PC-3 (cell line): ENCODE measurements around the gene ZMIZ1. TPM values are rescaled to one million over a fixed set of nuclear protein-coding genes. Genes with fewer than 3 reads are reported as not detected.

ENCODE experiments used
- ATAC-seq: fragments of 200-7000 bp; cut with Tn5 transposase; 2 replicates; pipeline ENCODE4 v1.9.1; 2020; ENCODE audit warnings: mild to moderate bottlenecking, moderate library complexity
- BruUV-seq: library from RNA; stranded (reverse); fragments of 400-500 nt; replicated peaks from 2 replicates; lab custom pipeline; 2021; lab: Mats Ljungman, UMichigan
- CTCF ChIA-PET: fragments of 300-600 bp; sonication (Branson Sonifier 250); formaldehyde crosslinking; loops from one replicate; lab custom pipeline; 2022; ENCODE audit warnings: antibody characterized with exemption; lab: Charles Lee
- POLR2A ChIA-PET: fragments of 300-600 bp; sonication (Branson Sonifier 250); formaldehyde crosslinking; loops from one replicate; lab custom pipeline; 2022; ENCODE audit warnings: antibody characterized with exemption; ENCODE audit not compliant: unreplicated experiment; lab: Charles Lee
- DNase-seq: peaks from one replicate; pipeline ENCODE4 v3.0.0-alpha.2; 2015
- H2AFZ ChIP-seq: fragments of 300-600 bp; sonication (generic); 2 replicates; pipeline ENCODE4 v1.6.0; 2016; ENCODE audit warnings: antibody characterized with exemption, low read length
- H3F3A ChIP-seq: fragments of 300-600 bp; sonication (generic); one replicate; pipeline ENCODE4 v1.6.0; 2017; ENCODE audit warnings: antibody characterized with exemption, low read length, control low read depth, mild to moderate bottlenecking; ENCODE audit not compliant: unreplicated experiment
- H3K27ac ChIP-seq: fragments of 300-600 bp; sonication (generic); 2 replicates; pipeline ENCODE4 v1.5.1; 2016; ENCODE audit warnings: mild to moderate bottlenecking, low read length
- H3K27me3 ChIP-seq: fragments of 300-600 bp; sonication (generic); 2 replicates; pipeline ENCODE4 v1.6.1; 2016; ENCODE audit warnings: low read length, mixed read lengths
- H3K36me3 ChIP-seq: fragments of 300-600 bp; sonication (generic); 2 replicates; pipeline ENCODE4 v1.6.1; 2016; ENCODE audit warnings: low read depth, mixed run types, low read length, mixed read lengths
- H3K4me1 ChIP-seq: fragments of 300-600 bp; sonication (generic); 2 replicates; pipeline ENCODE4 v1.5.1; 2016; ENCODE audit warnings: low read length; ENCODE audit not compliant: insufficient read depth
- H3K4me2 ChIP-seq: fragments of 300-600 bp; sonication (generic); 2 replicates; pipeline ENCODE4 v1.6.0; 2016; ENCODE audit warnings: low read length
- H3K4me3 ChIP-seq: fragments of 300-600 bp; sonication (generic); 2 replicates; pipeline ENCODE4 v1.5.1; 2016; ENCODE audit warnings: mild to moderate bottlenecking, low read length, mixed read lengths
- H3K79me2 ChIP-seq: fragments of 300-600 bp; sonication (generic); 2 replicates; pipeline ENCODE4 v1.6.1; 2017; ENCODE audit warnings: low read length, mixed read lengths
- H3K9ac ChIP-seq: fragments of 300-600 bp; sonication (generic); 2 replicates; pipeline ENCODE4 v1.6.0; 2016; ENCODE audit warnings: mild to moderate bottlenecking, low read length
- H3K9me2 ChIP-seq: fragments of 300-600 bp; sonication (generic); replicated peaks from 2 replicates; pipeline ENCODE4 v1.6.1; 2016; ENCODE audit warnings: mixed run types, low read length, mixed read lengths
- H3K9me3 ChIP-seq: fragments of 300-600 bp; sonication (generic); 2 replicates; pipeline ENCODE4 v1.6.1; 2016; ENCODE audit warnings: low read length, mixed read lengths
- H4K20me1 ChIP-seq: fragments of 300-600 bp; sonication (generic); 2 replicates; pipeline ENCODE4 v1.6.1; 2016; ENCODE audit warnings: low read length, mixed read lengths
- EZH2 ChIP-seq: fragments of 300-600 bp; sonication (generic); IDR thresholded peaks from one replicate; pipeline ENCODE4 v1.6.1; 2017; ENCODE audit warnings: antibody characterized with exemption, mild to moderate bottlenecking, low read length; ENCODE audit not compliant: unreplicated experiment
- EZH2phosphoT487 ChIP-seq: fragments of 300-600 bp; sonication (generic); IDR thresholded peaks from 2 replicates; pipeline ENCODE4 v1.6.1; 2018; ENCODE audit warnings: mild to moderate bottlenecking, antibody characterized with exemption, low read length, borderline replicate concordance
- intact Hi-C: fragments of 100-400 bp; cut with micrococcal nuclease; formaldehyde crosslinking; loops from 2 replicates; pipeline ENCODE4 v1.9.0; 2023
- total RNA-seq: library from RNA; depleted of rRNA; stranded (reverse); fragments of >200 nt; gene quantifications from 2 replicates; pipeline ENCODE4 v1.2.3, GENCODE V29; 2014
- TF ChIP-seq, protein P1 (sequence below): fragments of 300-600 bp; sonication (generic); conservative IDR thresholded peaks from 2 replicates; pipeline ENCODE4 v1.5.1; 2017; ENCODE audit warnings: antibody characterized with exemption, low read depth, mild to moderate bottlenecking, low read length

ZMIZ1 gene
- total RNA-seq, 1 experiment from 2014 or later = 55.4 TPM

GRCh38 chr10:79223091-79224048, 154.6 kb downstream of the ZMIZ1 start:
- Histone ChIP-seq H3K9me2 (no peaks in the 10 kb centered on the region), H3K9ac (no peak overlapping the region), H3F3A (no peaks in the 10 kb centered on the region), H3K9me3 (no peaks in the 10 kb centered on the region), H3K27me3 (no peaks in the 10 kb centered on the region), H3K36me3 (peaks cover 23% of the 10 kb centered on the region; the same call in 1 of the 2 replicates), H3K4me2 (no peak overlapping the region), H4K20me1 (no peaks in the 10 kb centered on the region), H3K4me3 (no peak overlapping the region), H3K4me1 (no peaks in the 10 kb centered on the region), H3K27ac (no peak overlapping the region), H3K79me2 (no peaks in the 10 kb centered on the region), H2AFZ (no peak overlapping the region)
- no peak for DNase-seq
- no TSS peak for BruUV-seq
- POLR2A ChIA-PET = no interaction called here
- ATAC-seq = no peak
- TF ChIP-seq EZH2phosphoT487 (no peak), EZH2 (no peak)
- TF ChIP-seq, protein P1, sequence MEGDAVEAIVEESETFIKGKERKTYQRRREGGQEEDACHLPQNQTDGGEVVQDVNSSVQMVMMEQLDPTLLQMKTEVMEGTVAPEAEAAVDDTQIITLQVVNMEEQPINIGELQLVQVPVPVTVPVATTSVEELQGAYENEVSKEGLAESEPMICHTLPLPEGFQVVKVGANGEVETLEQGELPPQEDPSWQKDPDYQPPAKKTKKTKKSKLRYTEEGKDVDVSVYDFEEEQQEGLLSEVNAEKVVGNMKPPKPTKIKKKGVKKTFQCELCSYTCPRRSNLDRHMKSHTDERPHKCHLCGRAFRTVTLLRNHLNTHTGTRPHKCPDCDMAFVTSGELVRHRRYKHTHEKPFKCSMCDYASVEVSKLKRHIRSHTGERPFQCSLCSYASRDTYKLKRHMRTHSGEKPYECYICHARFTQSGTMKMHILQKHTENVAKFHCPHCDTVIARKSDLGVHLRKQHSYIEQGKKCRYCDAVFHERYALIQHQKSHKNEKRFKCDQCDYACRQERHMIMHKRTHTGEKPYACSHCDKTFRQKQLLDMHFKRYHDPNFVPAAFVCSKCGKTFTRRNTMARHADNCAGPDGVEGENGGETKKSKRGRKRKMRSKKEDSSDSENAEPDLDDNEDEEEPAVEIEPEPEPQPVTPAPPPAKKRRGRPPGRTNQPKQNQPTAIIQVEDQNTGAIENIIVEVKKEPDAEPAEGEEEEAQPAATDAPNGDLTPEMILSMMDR = no peak
- intact Hi-C loops = no loop called here
- CTCF ChIA-PET = no interaction called here

DNA sequence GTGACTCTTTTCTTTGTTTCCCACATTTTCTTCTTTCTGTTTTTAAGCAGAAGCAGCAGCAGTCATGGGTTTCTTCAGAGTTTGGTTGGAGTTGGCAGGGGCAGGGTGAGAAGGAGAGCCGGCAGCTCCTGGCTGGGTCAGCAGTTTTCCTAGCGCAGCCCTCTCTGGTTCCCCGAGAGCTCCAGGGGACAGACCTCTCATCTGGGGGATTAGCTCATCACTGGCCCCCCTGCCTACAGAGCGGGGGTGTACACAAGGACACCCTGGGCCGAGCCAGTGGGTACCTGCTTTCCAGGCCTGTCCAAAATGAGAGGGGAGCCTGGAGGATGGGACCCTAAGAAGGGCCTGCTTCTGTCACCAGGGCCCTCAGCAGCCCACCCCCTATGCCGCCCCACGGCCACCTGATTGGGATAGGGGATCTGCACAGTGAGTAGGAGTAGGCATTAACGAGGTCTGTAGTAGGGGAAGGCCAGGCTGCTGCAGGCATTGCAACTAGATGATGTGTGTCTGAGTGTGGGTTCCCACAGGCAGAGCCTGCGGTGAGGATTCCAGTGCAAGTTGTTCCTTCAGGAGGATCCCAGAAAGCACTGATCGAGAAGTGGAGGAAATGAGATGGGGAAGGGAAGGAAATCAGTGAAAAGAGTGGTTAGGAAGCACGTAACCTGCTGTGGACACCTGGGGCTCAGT, 155.6 kb downstream of the ZMIZ1 start:
- Histone ChIP-seq H3K4me1 (no peaks in the 10 kb centered on the region), H3K4me2 (no peak overlapping the region), H3K4me3 (no peak overlapping the region), H3K9me3 (no peaks in the 10 kb centered on the region), H2AFZ (no peak overlapping the region), H3K9ac (no peak overlapping the region), H3K79me2 (no peaks in the 10 kb centered on the region), H4K20me1 (no peaks in the 10 kb centered on the region), H3K36me3 (peaks cover 23% of the 10 kb centered on the region; the same call in 1 of the 2 replicates), H3F3A (no peaks in the 10 kb centered on the region), H3K27me3 (no peaks in the 10 kb centered on the region), H3K27ac (no peak overlapping the region), H3K9me2 (no peaks in the 10 kb centered on the region)
- TF ChIP-seq, protein P1 = no peak
- TF ChIP-seq EZH2phosphoT487 = no peak
- TF ChIP-seq EZH2 = no peak
- POLR2A ChIA-PET = no interaction called here
- BruUV-seq = no TSS peak
- no peak for DNase-seq
- CTCF ChIA-PET = no interaction called here
- ATAC-seq = no peak
- intact Hi-C loops = no loop called here
